Thyroid gland (tissue), 4 donors: ENCODE results near the gene PDCD5.

Experiments used
- CTCF ChIP-seq, 6 experiments: fragments of 200-600 bp in 3 of 6; fragments of 450-650 bp in 3 of 6; sonication (generic) in 3 of 6; IDR thresholded peaks; one replicate each; pipeline ENCODE4 v1.5.1; 2016 to 2019; ENCODE audit warnings: antibody characterized with exemption in 6 of 6, mild to moderate bottlenecking in 2 of 6, inconsistent platforms in 1 of 6, moderate library complexity in 1 of 6
- POLR2A ChIP-seq, 2 donors: fragments of 450-650 bp; IDR thresholded peaks; one replicate each; pipeline ENCODE4 v1.6.1; 2017; ENCODE audit warnings: antibody characterized with exemption in 2 of 2, mild to moderate bottlenecking in 2 of 2, moderate library complexity in 1 of 2

GRCh38 chr19:32594021-32594420, 13.0 kb downstream of the PDCD5 start:
- TF ChIP-seq CTCF (IDR thresholded peaks at IDR 0.05) (no peak), POLR2A (IDR thresholded peaks at IDR 0.05) (no peak)
